Upper lobe of left lung (tissue), 6 donors: ENCODE results near the gene RBM34. TPM values are rescaled to one million over a fixed set of nuclear protein-coding genes. Genes with fewer than 3 reads are reported as not detected.

ENCODE experiments used
- ATAC-seq, 2 donors: fragments of 200-7000 bp; cut with Tn5 transposase; one replicate each; pipeline ENCODE4 v1.9.1; 2022; ENCODE audit warnings: mild to moderate bottlenecking in 2 of 2, moderate library complexity in 2 of 2; ENCODE audit not compliant: low FRiP score in 2 of 2
- DNase-seq, 2 donors: peaks; one replicate each; pipeline ENCODE4 v3.0.0-alpha.2; 2019 to 2020
- H3K27ac ChIP-seq, 4 donors: fragments of 200-600 bp; sonication (generic); one replicate each; pipeline ENCODE4 v1.5.1; 2016 to 2019
- H3K27me3 ChIP-seq, 4 donors: fragments of 200-600 bp; sonication (generic); one replicate each; pipeline ENCODE4 v1.5.1; 2017 to 2019
- H3K36me3 ChIP-seq, 4 donors: fragments of 200-600 bp; sonication (generic); one replicate each; pipeline ENCODE4 v1.5.1; 2016 to 2019
- H3K4me1 ChIP-seq, 4 donors: fragments of 200-600 bp; sonication (generic); one replicate each; pipeline ENCODE4 v1.5.1; 2018 to 2019
- H3K4me3 ChIP-seq, 4 donors: fragments of 200-600 bp; sonication (generic); one replicate each; pipeline ENCODE4 v1.5.1; 2017 to 2019; ENCODE audit warnings: mild to moderate bottlenecking in 2 of 4, moderate library complexity in 1 of 4
- H3K9me3 ChIP-seq, 4 donors: fragments of 200-600 bp; sonication (generic); one replicate each; pipeline ENCODE4 v1.5.1; 2018 to 2019
- EP300 ChIP-seq, 4 donors: sonication (generic); formaldehyde crosslinking; IDR thresholded peaks; one replicate each; pipeline ENCODE4 v1.5.1; 2017; ENCODE audit warnings: antibody characterized with exemption in 4 of 4, control low read depth in 2 of 4
- POLR2A ChIP-seq, 4 donors: fragments of 450-650 bp; IDR thresholded peaks; one replicate each; pipeline ENCODE4 v1.5.1; 2016 to 2017; ENCODE audit warnings: antibody characterized with exemption in 4 of 4, mild to moderate bottlenecking in 2 of 4
- POLR2AphosphoS5 ChIP-seq, 2 donors: sonication (generic); formaldehyde crosslinking; IDR thresholded peaks; one replicate each; pipeline ENCODE4 v1.5.1; 2017; ENCODE audit warnings: antibody characterized with exemption in 2 of 2
- WGBS, 2 donors: methylation state at CpG; one replicate each; pipeline ENCODE4 v1.1.5; 2017 to 2018; 5-methylcytosine and 5-hydroxymethylcytosine counted together
- total RNA-seq, 6 donors: library from RNA; depleted of rRNA in 4 of 6; stranded (reverse); fragments of >200 nt in 4 of 6; gene quantifications; one replicate each; pipeline versions ENCODE4 v1.1.0 to v1.2.1, GENCODE V29; 2016 to 2021
- TF ChIP-seq, protein P1 (sequence below), 6 experiments: fragments of 450-650 bp in 4 of 6; fragments of 200-600 bp in 2 of 6; sonication (generic) in 2 of 6; IDR thresholded peaks; one replicate each; pipeline ENCODE4 v1.5.1; 2016 to 2019; ENCODE audit warnings: antibody characterized with exemption in 6 of 6
- donor health status: DM: no; HTN: no; CAD: no; lungs with moderate emphysema.
- donor health status: DM: no; HTN: yes; CAD: no; lungs with severe emphysema.

Gene RBM34
- total RNA-seq, 6 donors from 2014 or later = 17.3 to 61.0 (median 35.0) TPM

DNA sequence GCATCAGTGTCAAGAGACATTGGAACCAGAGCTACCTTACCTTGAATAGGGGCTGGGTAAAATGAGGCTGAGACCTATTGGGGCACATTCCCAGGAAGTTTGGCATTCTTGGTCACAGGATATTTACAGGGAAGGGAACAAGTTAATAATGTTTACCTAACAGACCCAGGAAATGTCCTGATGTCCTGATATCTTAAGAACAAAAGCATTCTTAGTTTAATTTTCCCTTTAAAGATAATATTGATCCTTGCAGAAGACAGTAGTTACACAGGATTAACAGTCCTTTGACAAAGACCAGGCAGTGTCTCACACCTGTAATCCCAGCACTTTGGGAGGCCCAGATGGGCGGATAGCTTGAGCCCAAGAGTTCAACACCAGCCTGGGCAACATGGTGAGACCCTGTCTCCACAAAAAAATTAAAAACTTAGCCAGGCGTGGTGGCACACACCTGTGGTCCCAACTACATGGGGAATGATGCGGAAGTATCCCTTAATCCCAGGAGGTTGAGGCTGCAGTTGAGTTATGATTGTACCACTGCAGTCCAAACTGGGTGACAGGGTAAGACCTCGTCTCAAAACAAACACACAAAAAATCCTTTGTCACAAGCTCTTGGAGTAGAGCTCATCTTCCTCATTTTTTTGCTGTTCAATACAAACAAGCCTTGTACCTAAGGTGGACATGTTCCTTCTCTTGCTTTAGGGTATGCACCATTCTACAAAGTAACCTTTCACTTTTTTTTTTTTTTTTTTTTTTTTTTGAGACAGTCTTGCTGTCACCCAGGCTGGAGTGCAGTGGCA is 31.1 kb downstream of the RBM34 start:
- no peaks in the 10 kb centered on the region for H3K9me3 ChIP-seq
- H3K4me3 ChIP-seq = no peak overlapping the region
- no peaks in the 10 kb centered on the region for H3K27me3 ChIP-seq
- ATAC-seq (no peak), DNase-seq (no peak)
- H3K4me1 ChIP-seq = peaks cover 13 to 34% (median 17%) of the 10 kb centered on the region in 4 donors
- H3K27ac ChIP-seq = no peak overlapping the region
- peaks cover 6 to 43% (median 23%) of the 10 kb centered on the region in 4 donors for H3K36me3 ChIP-seq
- 95 to 96% methylated on average over 4 of the region's 4 CpGs for WGBS, 2 donors
- TF ChIP-seq, protein P1, sequence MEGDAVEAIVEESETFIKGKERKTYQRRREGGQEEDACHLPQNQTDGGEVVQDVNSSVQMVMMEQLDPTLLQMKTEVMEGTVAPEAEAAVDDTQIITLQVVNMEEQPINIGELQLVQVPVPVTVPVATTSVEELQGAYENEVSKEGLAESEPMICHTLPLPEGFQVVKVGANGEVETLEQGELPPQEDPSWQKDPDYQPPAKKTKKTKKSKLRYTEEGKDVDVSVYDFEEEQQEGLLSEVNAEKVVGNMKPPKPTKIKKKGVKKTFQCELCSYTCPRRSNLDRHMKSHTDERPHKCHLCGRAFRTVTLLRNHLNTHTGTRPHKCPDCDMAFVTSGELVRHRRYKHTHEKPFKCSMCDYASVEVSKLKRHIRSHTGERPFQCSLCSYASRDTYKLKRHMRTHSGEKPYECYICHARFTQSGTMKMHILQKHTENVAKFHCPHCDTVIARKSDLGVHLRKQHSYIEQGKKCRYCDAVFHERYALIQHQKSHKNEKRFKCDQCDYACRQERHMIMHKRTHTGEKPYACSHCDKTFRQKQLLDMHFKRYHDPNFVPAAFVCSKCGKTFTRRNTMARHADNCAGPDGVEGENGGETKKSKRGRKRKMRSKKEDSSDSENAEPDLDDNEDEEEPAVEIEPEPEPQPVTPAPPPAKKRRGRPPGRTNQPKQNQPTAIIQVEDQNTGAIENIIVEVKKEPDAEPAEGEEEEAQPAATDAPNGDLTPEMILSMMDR (IDR thresholded peaks at IDR 0.05) = no peak
- TF ChIP-seq POLR2A (IDR thresholded peaks at IDR 0.05) (no peak), POLR2AphosphoS5 (IDR thresholded peaks at IDR 0.05) (no peak), EP300 (IDR thresholded peaks at IDR 0.05) (no peak)

DNA sequence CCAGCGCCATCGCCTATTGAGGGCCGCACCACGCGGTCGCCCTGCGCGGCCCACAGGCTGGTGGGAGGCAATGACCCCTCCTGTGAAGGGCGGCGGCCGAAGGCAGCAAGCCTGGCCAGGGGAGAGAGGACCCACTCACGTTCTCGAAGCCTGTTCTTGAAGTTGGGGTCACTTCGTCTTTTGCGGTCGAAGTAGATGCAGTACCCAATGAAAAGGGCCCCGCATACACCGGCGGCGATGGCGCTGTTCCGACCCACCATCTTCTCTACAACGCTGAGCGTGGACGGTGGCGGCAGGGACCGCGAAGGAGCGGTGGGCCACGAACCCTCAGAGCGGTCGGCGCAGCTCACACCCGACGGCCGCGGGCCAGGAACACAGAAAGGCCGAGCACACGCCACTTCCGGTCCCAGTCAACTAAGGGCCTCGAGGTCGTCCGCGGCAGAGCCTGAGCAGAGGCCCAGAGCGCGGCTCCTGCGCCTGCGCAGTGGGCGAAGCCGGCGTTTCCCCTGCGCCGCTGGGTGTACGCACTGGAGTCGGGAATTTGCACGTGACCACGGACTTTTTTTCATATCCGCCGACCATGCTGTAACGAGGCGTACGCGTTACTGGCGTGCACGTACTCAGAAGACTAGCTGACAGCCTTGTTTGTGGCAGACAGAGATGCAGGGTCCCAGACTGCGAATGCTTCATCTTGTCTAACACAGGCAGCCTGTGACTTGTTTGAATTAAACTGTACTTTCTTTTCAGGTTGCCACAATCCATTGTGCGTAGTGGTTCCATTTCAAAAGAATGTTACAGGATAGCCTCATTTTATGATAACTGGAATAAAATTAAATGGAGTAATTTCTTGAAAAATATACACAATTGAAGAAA is 32.4 kb downstream of the RBM34 start, which contains the start of gene TOMM20:
Gene TOMM20, minus strand, starts transcription at position 382 of the 873 bp plus-strand sequence. Its CDS starts 122 bp downstream, at position 260.
- peak; percentile 99 for ATAC-seq
- Histone ChIP-seq H3K9me3 (no peaks in the 10 kb centered on the region), H3K4me3 (peak within 1 kb of the TSS; percentile 75 to 93 (median 88)), H3K27me3 (no peaks in the 10 kb centered on the region), H3K36me3 (peaks cover 6 to 35% (median 15%) of the 10 kb centered on the region in 4 donors), H3K4me1 (peaks cover 15 to 42% (median 20%) of the 10 kb centered on the region in 4 donors), H3K27ac (peak within 1 kb of the TSS; percentile 89 to 93 (median 92))
- 1 to 3% methylated on average over 27 to 62 of the region's 67 CpGs for WGBS, 2 donors
- peak; percentile 98 for DNase-seq
- TF ChIP-seq POLR2AphosphoS5 (IDR thresholded peaks at IDR 0.05) (peak; percentile 85 to 88), POLR2A (IDR thresholded peaks at IDR 0.05) (peak; percentile 40 to 91 (median 77)), EP300 (IDR thresholded peaks at IDR 0.05) (peak in 1 of 4 donors; percentile 29)
- TF ChIP-seq, protein P1 (IDR thresholded peaks at IDR 0.05) = peak in 3 of 6 experiments; percentile 24 to 34 (median 32)

GRCh38 chr1:235127732-235128455 is 33.2 kb downstream of the RBM34 start:
- peak overlapping the region; percentile 75 to 93 (median 88) for H3K4me3 ChIP-seq
- no peaks in the 10 kb centered on the region for H3K9me3 ChIP-seq
- peaks cover 16 to 50% (median 24%) of the 10 kb centered on the region in 4 donors for H3K4me1 ChIP-seq
- no peak for DNase-seq
- TF ChIP-seq POLR2AphosphoS5 (IDR thresholded peaks at IDR 0.05) (no peak), EP300 (IDR thresholded peaks at IDR 0.05) (no peak), POLR2A (IDR thresholded peaks at IDR 0.05) (no peak)
- TF ChIP-seq, protein P1 (IDR thresholded peaks at IDR 0.05) = no peak
- H3K36me3 ChIP-seq = peaks cover 6 to 27% (median 11%) of the 10 kb centered on the region in 4 donors
- WGBS, 2 donors = 1 to 2% methylated on average over 35 of the region's 35 CpGs
- ATAC-seq = peak in 1 of 2 donors; percentile 22
- no peaks in the 10 kb centered on the region for H3K27me3 ChIP-seq
- peak overlapping the region; percentile 89 to 93 (median 92) for H3K27ac ChIP-seq

DNA sequence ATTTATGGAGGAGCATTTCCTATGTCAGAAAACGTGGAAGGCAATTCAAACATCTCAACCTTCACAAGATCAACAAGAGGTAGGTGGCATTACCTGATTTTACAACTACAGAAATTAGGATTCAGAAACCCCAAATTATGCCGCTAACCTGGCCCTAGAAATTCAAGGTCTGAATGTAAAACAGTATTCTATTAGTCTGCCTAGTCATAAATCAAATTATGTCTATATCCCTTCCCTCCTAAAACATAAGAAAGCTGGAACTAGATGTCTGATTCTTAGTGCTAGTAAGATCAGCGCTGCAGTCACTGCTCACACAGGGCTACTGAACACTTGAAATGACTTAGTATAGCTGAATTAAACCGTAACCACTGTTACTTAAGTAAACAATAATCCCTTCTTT is 33.8 kb downstream of the RBM34 start:
- Histone ChIP-seq H3K4me3 (peak overlapping the region; percentile 3 to 93 (median 88)), H3K27ac (peak overlapping the region in 1 of 4 donors; percentile 91), H3K27me3 (no peaks in the 10 kb centered on the region), H3K4me1 (peaks cover 20 to 51% (median 26%) of the 10 kb centered on the region in 4 donors), H3K9me3 (no peaks in the 10 kb centered on the region), H3K36me3 (peaks cover 6 to 22% (median 8%) of the 10 kb centered on the region in 4 donors)
- TF ChIP-seq, protein P1 (IDR thresholded peaks at IDR 0.05) = no peak
- TF ChIP-seq POLR2A (IDR thresholded peaks at IDR 0.05) (no peak), POLR2AphosphoS5 (IDR thresholded peaks at IDR 0.05) (no peak), EP300 (IDR thresholded peaks at IDR 0.05) (no peak)
- ATAC-seq = no peak
- DNase-seq = no peak
- WGBS, 2 donors = 23 to 24% methylated on average over 4 of the region's 4 CpGs
